GM12875 (cell line): ENCODE data around the gene SHKBP1.

Source experiments
- H3K4me3 ChIP-seq: one replicate; pipeline ENCODE4 v1.5.1; 2011; ENCODE audit warnings: low read depth, low read length, control low read depth
- CTCF ChIP-seq: IDR thresholded peaks from 2 replicates; pipeline ENCODE4 v1.5.1; 2011; ENCODE audit warnings: low read depth, mild to moderate bottlenecking, control low read depth, inconsistent platforms, low read length, moderate library complexity, borderline replicate concordance; ENCODE audit not compliant: insufficient read depth

The SHKBP1 gene

GRCh38 chr19:40581531-40581930, 4.9 kb downstream of the SHKBP1 start:
- TF ChIP-seq CTCF = no peak
- no peak overlapping the region for H3K4me3 ChIP-seq

GRCh38 chr19:40582467-40582866, 5.8 kb downstream of the SHKBP1 start:
- no peak overlapping the region for H3K4me3 ChIP-seq

GRCh38 chr19:40583283-40583682, 6.6 kb downstream of the SHKBP1 start:
- no peak overlapping the region for H3K4me3 ChIP-seq
- TF ChIP-seq CTCF = no peak

More at GRCh38 chr19:40582467-40582866, 5.8 kb downstream of the SHKBP1 start:
- TF ChIP-seq CTCF = no peak

GRCh38 chr19:40584007-40584406, 7.3 kb downstream of the SHKBP1 start:
- no peak overlapping the region for H3K4me3 ChIP-seq
- peak; percentile 43; the same call in 1 of the 2 replicates for TF ChIP-seq CTCF

GRCh38 chr19:40585241-40585981, 8.7 kb downstream of the SHKBP1 start:
- TF ChIP-seq CTCF = no peak
- H3K4me3 ChIP-seq = no peak overlapping the region

- TF ChIP-seq CTCF = no peak
- H3K4me3 ChIP-seq = no peak overlapping the region
These were observed 9.3 kb downstream of the SHKBP1 start for GRCh38 chr19:40585982-40586422.

GRCh38 chr19:40586611-40587010, 9.9 kb downstream of the SHKBP1 start:
- TF ChIP-seq CTCF = no peak
- no peak overlapping the region for H3K4me3 ChIP-seq
